ENCODE results near the gene ANAPC13.

The ANAPC13 gene, protein sequence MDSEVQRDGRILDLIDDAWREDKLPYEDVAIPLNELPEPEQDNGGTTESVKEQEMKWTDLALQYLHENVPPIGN

GRCh38 chr3:134485718-134486576, at the start of gene ANAPC13, which contains the start of gene CEP63:
ANAPC13 (minus strand) TSS chr3:134485985; CDS start chr3:134482904, 3,081 bp downstream.
CEP63 (plus strand) TSS chr3:134486057; CDS start chr3:134495321, 9,264 bp downstream.
- DNase-seq: peak; percentile 95

DNA sequence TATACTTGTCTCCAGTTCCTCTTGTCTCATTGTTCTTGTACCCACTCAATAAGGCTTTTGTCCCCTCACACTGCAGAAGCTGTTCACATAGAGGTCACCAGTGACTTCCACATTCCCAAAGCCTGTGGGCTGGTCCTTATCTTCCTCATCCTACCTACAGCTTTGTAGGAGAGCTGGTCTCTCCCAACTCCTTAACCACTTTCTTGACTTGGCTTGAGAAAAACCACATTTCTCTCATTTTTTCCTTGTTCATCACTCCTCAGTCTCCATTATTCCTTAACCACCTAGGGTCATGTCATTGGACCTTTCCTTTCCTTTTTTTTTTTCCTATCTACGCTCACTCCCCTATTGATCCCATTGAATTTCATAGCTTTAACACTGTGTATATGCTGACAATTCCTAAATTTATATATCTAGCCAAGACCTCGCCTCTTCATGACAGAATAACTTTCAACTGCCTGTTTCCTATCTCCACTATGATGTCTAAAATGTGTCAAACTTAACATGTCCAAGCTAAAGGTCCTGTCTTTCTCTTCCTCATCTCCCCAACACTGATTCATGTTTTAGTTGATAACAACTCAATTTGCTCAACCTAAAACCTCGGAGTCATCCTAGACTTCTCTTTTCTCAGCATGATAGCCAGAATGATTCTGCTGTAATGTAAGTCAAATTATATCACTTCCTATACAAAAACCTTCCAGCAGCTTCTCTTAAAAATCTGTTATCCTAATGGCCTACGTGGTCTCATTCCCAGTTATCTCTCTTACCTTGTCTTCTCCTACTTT, 49.6 kb upstream of the ANAPC13 start:
- no peak for DNase-seq

- DNase-seq: no peak
Observed at GRCh38 chr3:134533493-134533892, 47.7 kb upstream of the ANAPC13 start.

DNA sequence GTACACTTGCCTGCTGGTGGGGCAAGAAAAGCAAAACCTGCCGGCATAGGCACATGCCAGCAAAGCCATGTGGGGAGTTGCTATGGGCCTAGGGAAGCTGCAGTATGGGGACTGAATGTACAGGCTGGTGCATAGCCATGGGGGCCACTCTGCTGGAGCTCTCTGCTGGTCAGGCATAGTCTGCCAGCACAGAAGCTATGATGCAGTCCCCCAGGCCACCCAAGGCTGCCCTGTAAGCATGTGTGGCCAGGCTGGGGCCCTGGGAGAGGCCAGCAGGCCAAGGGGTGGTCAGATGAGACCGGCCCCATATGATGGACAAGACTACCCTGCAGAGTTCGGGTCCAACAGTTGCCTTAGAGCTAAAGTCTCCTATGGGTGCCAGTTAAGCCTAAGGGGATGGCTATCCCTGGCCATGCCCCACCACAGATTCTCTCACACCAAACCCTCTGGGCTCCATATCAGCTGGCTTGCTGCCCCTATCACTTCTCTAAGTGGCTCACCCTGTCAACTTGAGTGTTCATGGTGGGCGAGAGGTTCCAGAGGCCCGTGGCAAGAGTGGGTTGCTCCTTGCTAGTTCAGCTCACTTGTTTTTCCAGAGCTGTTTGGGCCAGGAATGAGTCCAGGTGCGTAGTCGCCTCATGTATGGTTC, 41.9 kb upstream of the ANAPC13 start:
- DNase-seq: no peak

GRCh38 chr3:134527037-134527436, 41.3 kb upstream of the ANAPC13 start:
- DNase-seq: no peak

DNA sequence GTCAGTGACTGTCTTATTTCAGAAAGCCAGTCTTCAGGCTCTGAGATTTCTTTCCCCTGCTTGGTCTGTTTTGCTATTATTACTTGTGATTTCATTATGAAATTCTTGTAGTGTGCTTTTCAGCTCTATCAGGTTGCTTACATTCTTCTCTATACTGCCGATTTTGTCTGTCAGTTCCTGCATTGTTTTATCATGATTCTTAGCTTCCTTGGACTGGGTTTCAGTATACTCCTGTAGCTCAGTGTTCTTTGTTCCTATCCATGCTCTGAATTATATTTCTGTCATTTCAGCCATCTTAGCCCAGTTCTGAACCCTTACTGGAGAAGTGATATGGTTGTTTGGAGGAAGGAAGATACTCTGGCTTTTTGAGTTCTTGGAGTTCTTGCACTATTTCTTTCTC, 40.5 kb upstream of the ANAPC13 start:
- DNase-seq: no peak

GRCh38 chr3:134525293-134525692, 39.5 kb upstream of the ANAPC13 start:
- no peak for DNase-seq

GRCh38 chr3:134522541-134522940, 36.8 kb upstream of the ANAPC13 start:
- DNase-seq: no peak

DNA sequence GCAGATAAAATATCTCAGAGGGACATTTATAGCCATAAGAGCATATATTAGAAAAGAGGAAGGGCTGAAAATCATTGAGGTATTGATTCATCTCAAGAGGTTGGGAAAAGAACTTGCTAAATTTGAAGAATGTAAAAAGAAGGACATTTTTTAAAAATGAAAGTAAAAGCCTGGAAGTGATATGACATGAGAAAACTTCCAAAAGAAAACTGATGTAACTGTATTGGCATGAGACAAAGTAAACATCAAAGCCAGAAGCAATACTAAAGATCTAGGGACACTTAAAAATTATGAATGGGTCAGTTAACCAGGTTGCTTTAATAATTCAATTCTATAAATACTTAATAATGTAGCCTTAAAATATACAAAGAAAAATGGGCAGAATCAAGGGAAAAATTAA, 32.0 kb upstream of the ANAPC13 start:
- DNase-seq: no peak

GRCh38 chr3:134516905-134517304, 31.1 kb upstream of the ANAPC13 start:
- DNase-seq: no peak

GRCh38 chr3:134511500-134511899, 25.7 kb upstream of the ANAPC13 start:
- DNase-seq: no peak

DNA sequence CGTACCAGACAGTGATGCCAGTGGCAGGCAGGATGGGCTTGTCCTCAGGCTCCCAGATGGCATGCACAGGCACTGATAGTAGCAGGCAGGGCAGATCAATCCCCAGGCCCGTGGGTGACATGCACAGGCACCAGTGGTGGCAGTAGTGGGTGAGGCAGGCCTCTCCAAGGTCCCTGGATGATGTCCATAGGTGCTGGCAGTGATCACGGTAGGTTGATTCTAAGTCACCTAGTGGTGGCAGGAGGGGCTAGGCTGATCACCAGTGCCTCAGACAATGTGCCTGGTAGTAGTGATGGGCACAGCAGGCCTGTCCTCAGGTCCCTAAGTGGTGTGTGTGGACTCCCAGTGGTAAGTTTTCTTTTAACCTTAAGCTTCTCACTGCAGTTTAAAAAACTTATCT, 19.7 kb upstream of the ANAPC13 start:
- DNase-seq: no peak

- DNase-seq: no peak
Observed at GRCh38 chr3:134504132-134504531, 18.3 kb upstream of the ANAPC13 start.

DNA sequence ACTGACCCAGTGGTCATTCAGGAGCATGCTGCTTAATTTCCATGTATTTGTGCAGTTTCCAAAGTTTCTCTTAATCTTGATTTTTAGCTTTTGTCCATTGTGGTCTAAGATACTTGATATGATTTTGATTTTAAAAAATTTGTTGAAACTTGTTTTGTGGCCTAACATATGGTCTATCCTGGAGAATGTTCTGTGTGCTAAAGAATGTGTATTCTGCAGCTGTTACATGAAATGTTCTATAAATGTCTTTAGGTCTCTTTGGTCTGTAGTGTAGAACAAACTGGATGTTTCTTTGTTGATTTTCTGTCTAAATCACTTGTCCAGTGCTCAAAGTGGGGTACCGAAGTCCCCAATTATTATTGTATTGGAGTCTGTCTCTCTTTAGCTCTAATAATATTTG, 17.5 kb upstream of the ANAPC13 start:
- DNase-seq: no peak

DNA sequence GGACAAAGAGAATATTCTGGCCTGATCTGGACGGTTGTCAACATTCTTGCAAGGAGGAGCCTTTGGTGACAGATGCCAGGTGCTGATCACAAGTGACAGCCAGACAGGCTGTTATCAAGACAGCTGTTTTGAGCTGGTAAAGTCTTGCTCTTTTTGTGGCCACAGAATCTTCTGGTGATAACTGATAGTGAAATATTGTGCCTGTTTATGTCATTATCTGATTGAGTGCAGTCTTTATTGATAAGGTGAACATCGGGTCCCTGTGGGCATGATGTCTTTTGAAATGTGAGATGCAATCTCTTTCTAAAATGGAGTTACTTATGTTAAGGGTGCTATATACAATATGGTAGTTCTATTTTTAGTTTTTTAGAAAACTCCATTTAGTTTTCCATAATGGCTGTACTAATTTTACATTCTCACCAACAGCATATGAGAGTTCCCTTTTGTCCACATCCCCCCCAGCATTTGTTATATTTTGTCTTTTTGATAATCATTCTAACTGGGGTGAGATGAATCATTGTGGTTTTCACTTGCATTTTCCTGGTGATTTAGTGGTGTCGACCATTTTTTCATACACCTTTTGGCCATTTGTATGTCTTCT, 10.8 kb upstream of the ANAPC13 start:
- no peak for DNase-seq

GRCh38 chr3:134495980-134496379, 10.2 kb upstream of the ANAPC13 start:
- no peak for DNase-seq

DNA sequence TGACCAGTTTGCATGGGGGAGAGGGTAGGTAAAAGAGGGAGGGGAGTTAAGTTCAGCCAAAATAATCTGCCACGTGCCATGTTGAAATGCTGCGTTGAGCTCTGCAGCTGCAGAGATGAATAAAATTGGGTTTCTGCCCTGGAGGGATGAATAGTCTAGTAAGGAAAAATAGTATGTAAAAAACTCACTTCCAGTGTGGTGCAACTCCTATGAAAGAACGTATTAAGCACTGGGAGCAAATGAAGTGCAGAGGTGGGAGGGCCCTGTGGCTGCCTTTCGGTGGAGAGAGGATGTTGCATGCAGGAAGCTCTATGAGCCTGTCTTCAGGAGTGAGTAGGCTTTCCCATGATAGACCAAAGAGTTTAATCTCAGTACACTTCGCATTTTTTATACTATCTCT, 8.7 kb upstream of the ANAPC13 start:
- no peak for DNase-seq

GRCh38 chr3:134487406-134487805, 1.6 kb upstream of the ANAPC13 start:
- no peak for DNase-seq

DNA sequence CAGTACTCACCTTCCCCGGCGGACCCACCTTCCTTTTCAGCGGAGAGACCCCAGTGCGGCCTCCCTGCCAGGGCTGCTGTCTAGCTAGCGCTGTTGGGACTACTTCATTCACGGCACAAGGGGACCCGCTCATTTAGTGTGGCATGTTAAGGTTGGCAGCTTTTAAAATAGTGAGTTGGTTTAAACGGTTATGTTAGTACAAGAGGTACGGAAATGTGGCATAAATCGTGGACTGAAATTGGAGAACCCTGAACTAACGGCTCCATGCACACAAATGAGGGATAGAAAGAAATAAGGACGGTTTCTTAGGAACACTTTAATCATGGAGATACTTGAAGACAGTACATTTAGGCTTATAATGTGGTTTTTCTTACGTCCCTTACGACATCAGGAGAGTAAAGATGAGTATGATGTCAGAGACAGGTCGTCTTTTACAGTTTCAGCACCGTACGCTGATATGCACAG, 824 bp upstream of the ANAPC13 start:
- DNase-seq: peak; percentile 33

- DNase-seq: no peak
Observed at GRCh38 chr3:134485075-134485717, 589 bp downstream of the ANAPC13 start.

- no peak for DNase-seq
Observed at GRCh38 chr3:134483195-134483900, 2.4 kb downstream of the ANAPC13 start.

DNA sequence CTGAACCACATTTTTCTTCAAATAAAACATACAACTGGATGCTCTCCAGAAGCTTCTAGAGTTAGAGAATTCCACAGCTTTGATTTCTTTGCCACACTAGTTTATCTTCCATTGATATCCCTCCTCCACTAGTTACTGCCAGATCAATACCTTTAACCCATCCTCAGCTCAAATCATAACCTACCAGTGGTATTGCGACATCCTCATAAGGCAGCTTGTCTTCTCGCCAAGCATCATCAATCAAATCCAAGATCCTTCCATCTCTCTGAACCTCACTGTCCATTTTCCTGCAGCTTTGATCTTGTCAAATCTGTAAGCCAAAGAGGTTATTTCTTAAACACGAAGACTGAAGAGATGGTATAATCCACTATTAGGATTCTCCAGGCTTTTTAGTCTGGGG, 3.2 kb downstream of the ANAPC13 start:
- no peak for DNase-seq
